Mammary epithelial cell (primary cell): ENCODE data around the gene ZFHX3.

Experiments used
- CTCF ChIP-seq, 2 donors: IDR thresholded peaks in 1 of 2; conservative IDR thresholded peaks in 1 of 2; 2 replicates each; pipeline ENCODE4 v1.5.1; 2011 to 2012; ENCODE audit warnings: inconsistent platforms in 2 of 2, low read length in 2 of 2, mild to moderate bottlenecking in 2 of 2, control low read depth in 1 of 2, low read depth in 1 of 2; ENCODE audit not compliant: insufficient read depth in 1 of 2; ENCODE audit errors: extremely low read depth in 1 of 2
- EZH2 ChIP-seq: IDR thresholded peaks from 2 replicates; pipeline ENCODE4 v1.6.1; 2012; ENCODE audit warnings: low read length, inconsistent platforms, borderline replicate concordance

- TF ChIP-seq EZH2 (no peak), CTCF (conservative IDR thresholded peaks at IDR 0.05 in 1 of 2, IDR thresholded peaks at IDR 0.05 in 1 of 2; ENCODE audit: extremely low read depth in 1 of 2, insufficient read depth in 1 of 2, low read depth in 1 of 2, low read length in 2 of 2) (no peak)
Measured at GRCh38 chr16:73037845-73038570, 9.9 kb downstream of the ZFHX3 start.
